Measurements from ENCODE around the gene ITPRIP.

The ITPRIP gene

GRCh38 chr10:104337985-104338735 is at the start of gene ITPRIP:
ITPRIP (minus strand) TSS chr10:104338465; CDS start chr10:104316051, 22,414 bp downstream.
- Histone ChIP-seq H3K27ac (ENCODE audit: extremely low read depth, low read depth, low read length) (peak within 1 kb of the TSS; percentile 98), H3K4me1 (ENCODE audit: control insufficient read depth, insufficient read depth, low read length) (peaks cover 15% of the 10 kb centered on the region), H3K4me3 (ENCODE audit: low read depth, low read length) (peak within 1 kb of the TSS; percentile 84), H3K9me3 (ENCODE audit: control insufficient read depth, insufficient read depth, low read depth, low read length) (no peaks in the 10 kb centered on the region), H3K36me3 (ENCODE audit: control insufficient read depth in 2 of 2, insufficient read depth in 1 of 2, low read length in 2 of 2) (no peaks in the 10 kb centered on the region)
- ChIA-PET CTCF (interaction anchor here (0.6 to 2.8 kb wide), 9 partner anchors 9 to 64 kb away, joined by 3 to 19 read pairs (median 7); partner anchors contain the start of gene CFAP58), POLR2A (interaction anchor here (0.5 to 2.0 kb wide), 12 partner anchors 8 to 229 kb away, joined by 3 to 11 read pairs (median 4); partner anchors contain the start of genes CFAP58, GSTO1 and GSTO2)
- TF ChIP-seq ZNF169 (tag by site-specific recombination; IDR thresholded peaks at IDR 0.05) (no peak), ZNF660 (tag by site-specific recombination; IDR thresholded peaks at IDR 0.05) (peak; percentile 80; the same call in 1 of the 2 replicates), ZNF629 (tag by site-specific recombination; IDR thresholded peaks at IDR 0.05) (peak; percentile 68), KLF1 (tag by site-specific recombination; IDR thresholded peaks at IDR 0.05) (no peak), SP2 (tag by site-specific recombination; IDR thresholded peaks at IDR 0.05) (peak; percentile 32; the same call in 1 of the 2 replicates), ZBTB20 (tag by site-specific recombination; IDR thresholded peaks at IDR 0.05) (peak; percentile 88), INSM2 (tag by site-specific recombination; IDR thresholded peaks at IDR 0.05) (no peak), ZNF114 (tag by site-specific recombination; IDR thresholded peaks at IDR 0.05) (no peak), KLF8 (tag by site-specific recombination; IDR thresholded peaks at IDR 0.05) (peak; percentile 46), ZNF843 (tag by site-specific recombination; IDR thresholded peaks at IDR 0.05) (peak; percentile 50), ZBTB21 (tag by site-specific recombination; IDR thresholded peaks at IDR 0.05) (no peak), GFI1B (tag by site-specific recombination; IDR thresholded peaks at IDR 0.05) (0 out of 2 replicates have a peak, but pooled peaks have one; percentile 16), ZNF768 (tag by site-specific recombination; IDR thresholded peaks at IDR 0.05) (no peak), ZNF155 (tag by site-specific recombination; IDR thresholded peaks at IDR 0.05) (no peak), ZNF571 (tag by site-specific recombination; IDR thresholded peaks at IDR 0.05) (no peak), FEZF1 (tag by site-specific recombination; IDR thresholded peaks at IDR 0.05) (no peak; the same call in 1 of the 2 replicates), ZNF184 (tag by site-specific recombination; IDR thresholded peaks at IDR 0.05) (peak; percentile 90), ZNF677 (tag by site-specific recombination; IDR thresholded peaks at IDR 0.05) (no peak), ZEB2 (tag by site-specific recombination; IDR thresholded peaks at IDR 0.05) (0 out of 2 replicates have a peak, but pooled peaks have one; percentile 69), KLF10 (tag by site-specific recombination; IDR thresholded peaks at IDR 0.05) (0 out of 2 replicates have a peak, but pooled peaks have one; percentile 50), ZNF391 (tag by site-specific recombination; IDR thresholded peaks at IDR 0.05; ENCODE audit: borderline replicate concordance, low read depth) (0 out of 2 replicates have a peak, but pooled peaks have one; percentile 21), ZNF555 (tag by site-specific recombination; conservative IDR thresholded peaks at IDR 0.05) (no peak), ZNF221 (tag by site-specific recombination; IDR thresholded peaks at IDR 0.05; ENCODE audit: borderline replicate concordance) (peak; percentile 78; the same call in 1 of the 2 replicates), ZNF549 (tag by site-specific recombination; IDR thresholded peaks at IDR 0.05) (no peak), ZNF624 (tag by site-specific recombination; IDR thresholded peaks at IDR 0.05) (no peak), ZNF76 (tag by site-specific recombination; IDR thresholded peaks at IDR 0.05; ENCODE audit: borderline replicate concordance, low read depth) (peak; percentile 66; the same call in 1 of the 2 replicates), ZBTB26 (tag by site-specific recombination; optimal IDR thresholded peaks at IDR 0.05) (peak; percentile 97), ZNF274 (IDR thresholded peaks at IDR 0.05; ENCODE audit: low read length) (no peak), ZNF274 (tag by site-specific recombination; IDR thresholded peaks at IDR 0.05; ENCODE audit: borderline replicate concordance) (no peak), ZNF785 (tag by site-specific recombination; IDR thresholded peaks at IDR 0.05) (no peak), REST (tag by site-specific recombination; IDR thresholded peaks at IDR 0.05) (0 out of 2 replicates have a peak, but pooled peaks have one; percentile 8), GLIS1 (tag by site-specific recombination; IDR thresholded peaks at IDR 0.05) (no peak; the same call in 1 of the 2 replicates), WT1 (tag by site-specific recombination; IDR thresholded peaks at IDR 0.05) (no peak; the same call in 1 of the 2 replicates), ZNF514 (tag by site-specific recombination; IDR thresholded peaks at IDR 0.05) (no peak)
